Mesendoderm (in vitro differentiated cells): Measurements from ENCODE around the gene SLC25A42.

Experiments
- DNase-seq: peaks from one replicate; pipeline ENCODE4 v3.0.0; 2013
- H2AK5ac ChIP-seq: 2 replicates; pipeline ENCODE4 v1.6.1; 2013; ENCODE audit warnings: low read length, inconsistent platforms
- H2BK120ac ChIP-seq: 2 replicates; pipeline ENCODE4 v1.6.1; 2013; ENCODE audit warnings: low read depth, mild to moderate bottlenecking, low read length, moderate library complexity, mixed read lengths
- H2BK15ac ChIP-seq: replicated peaks from 2 replicates; pipeline ENCODE4 v1.6.1; 2013; ENCODE audit warnings: low read depth, mild to moderate bottlenecking, moderate library complexity
- H2BK5ac ChIP-seq: 2 replicates; pipeline ENCODE4 v1.6.1; 2013; ENCODE audit warnings: low read length, inconsistent platforms
- H3K18ac ChIP-seq: 2 replicates; pipeline ENCODE4 v1.6.1; 2013; ENCODE audit warnings: mild to moderate bottlenecking, low read length, mixed read lengths
- H3K23ac ChIP-seq: one replicate; pipeline ENCODE4 v1.6.1; 2013; ENCODE audit warnings: low read length
- H3K27ac ChIP-seq: 2 replicates; pipeline ENCODE4 v1.5.1; 2013; ENCODE audit warnings: low read depth, mild to moderate bottlenecking, inconsistent platforms, low read length, moderate library complexity
- H3K27me3 ChIP-seq: 2 replicates; pipeline ENCODE4 v1.6.1; 2013; ENCODE audit warnings: low read length, control low read depth, mild to moderate bottlenecking, inconsistent platforms; ENCODE audit not compliant: insufficient read depth, poor library complexity
- H3K36me3 ChIP-seq: 2 replicates; pipeline ENCODE4 v1.6.1; 2013; ENCODE audit warnings: low read length, inconsistent platforms; ENCODE audit not compliant: control insufficient read depth, insufficient read depth
- H3K4ac ChIP-seq: one replicate; pipeline ENCODE4 v1.6.1; 2013; ENCODE audit warnings: low read depth, mild to moderate bottlenecking, low read length, moderate library complexity
- H3K4me1 ChIP-seq: 2 replicates; pipeline ENCODE4 v1.6.1; 2013; ENCODE audit warnings: low read depth, low read length, inconsistent platforms; ENCODE audit not compliant: control insufficient read depth
- H3K4me2 ChIP-seq: 2 replicates; pipeline ENCODE4 v1.6.1; 2013; ENCODE audit warnings: low read length
- H3K4me3 ChIP-seq: 2 replicates; pipeline ENCODE4 v1.5.1; 2013; ENCODE audit warnings: mild to moderate bottlenecking, low read length
- H3K56ac ChIP-seq: one replicate; pipeline ENCODE4 v1.6.1; 2013; ENCODE audit warnings: low read length
- H3K79me1 ChIP-seq: 2 replicates; pipeline ENCODE4 v1.6.1; 2013; ENCODE audit warnings: low read length, inconsistent platforms
- H3K79me2 ChIP-seq: 2 replicates; pipeline ENCODE4 v1.6.1; 2013; ENCODE audit warnings: mild to moderate bottlenecking, low read length; ENCODE audit not compliant: control insufficient read depth, insufficient read depth
- H3K9ac ChIP-seq: 2 replicates; pipeline ENCODE4 v1.6.1; 2013; ENCODE audit warnings: low read length, inconsistent platforms
- H4K5ac ChIP-seq: one replicate; pipeline ENCODE4 v1.6.1; 2013; ENCODE audit warnings: low read length
- H4K8ac ChIP-seq: one replicate; pipeline ENCODE4 v1.6.1; 2013; ENCODE audit warnings: low read depth, mild to moderate bottlenecking, control low read depth, low read length, moderate library complexity
- whole genome bisulfite sequencing: extraction: QIAGEN DNeasy Blood & Tissue Kit; methylation state at CpG from one replicate; pipeline ENCODE4 v1.1.7; 2013; ENCODE audit warnings: low lambda C conversion rate, missing lambda C conversion rate; ENCODE audit not compliant: insufficient coverage; ENCODE audit errors: extremely low coverage; 5-methylcytosine and 5-hydroxymethylcytosine counted together

Gene SLC25A42

DNA sequence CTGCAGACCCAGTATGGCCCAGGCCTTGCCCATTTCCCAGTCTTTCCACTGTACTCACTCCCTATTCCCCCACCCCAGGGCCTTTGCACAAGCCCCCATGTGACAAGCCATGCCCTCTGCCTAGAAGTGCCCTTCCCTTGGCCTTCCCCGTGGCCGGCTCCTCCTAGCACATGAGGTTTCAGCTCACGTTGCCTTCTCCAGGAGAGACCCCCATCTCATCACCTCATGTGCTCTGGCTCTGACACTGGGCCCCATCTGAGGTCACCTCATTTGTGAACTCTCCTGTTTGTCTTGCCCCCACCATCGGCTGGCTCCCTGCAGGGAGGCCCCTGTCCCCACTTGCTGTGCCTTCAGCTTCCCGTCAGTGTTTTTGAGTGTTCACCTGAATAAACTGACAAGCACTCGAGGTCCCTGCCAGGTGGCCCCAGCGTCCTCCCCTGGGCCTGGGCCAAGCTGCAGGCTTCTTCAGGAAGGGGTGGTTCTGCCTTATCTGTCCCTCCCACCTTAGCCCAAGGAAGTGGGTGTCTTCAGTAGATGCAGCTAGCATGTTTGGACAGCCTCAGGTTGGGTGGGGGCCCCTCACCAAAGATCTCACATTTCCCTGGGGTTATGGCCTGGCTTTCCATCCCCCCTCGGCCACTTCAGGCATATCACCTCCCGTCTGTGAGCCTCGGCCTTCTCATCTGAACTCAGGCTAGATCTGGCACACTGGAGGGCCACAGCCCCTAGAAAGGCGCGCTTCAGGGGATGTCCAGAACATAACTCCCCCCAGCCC is 3.8 kb upstream of the SLC25A42 start:
- no peak overlapping the region for H3K4me3 ChIP-seq
- H3K79me2 ChIP-seq: no peaks in the 10 kb centered on the region
- H4K8ac ChIP-seq: no peak overlapping the region
- H3K4me1 ChIP-seq: peaks cover 2% of the 10 kb centered on the region
- no peak overlapping the region for H3K4ac ChIP-seq
- no peak overlapping the region for H3K23ac ChIP-seq
- no peak overlapping the region for H3K18ac ChIP-seq
- no peak overlapping the region for H4K5ac ChIP-seq
- no peaks in the 10 kb centered on the region for H3K27me3 ChIP-seq
- H3K4me2 ChIP-seq: no peak overlapping the region
- H3K56ac ChIP-seq: no peak overlapping the region
- DNase-seq: no peak
- peaks cover 9% of the 10 kb centered on the region for H3K36me3 ChIP-seq
- H3K79me1 ChIP-seq: no peaks in the 10 kb centered on the region
- no peak overlapping the region for H2BK15ac ChIP-seq
- H2BK120ac ChIP-seq: no peak overlapping the region
- H3K9ac ChIP-seq: no peak overlapping the region
- H3K27ac ChIP-seq: no peak overlapping the region
- no peak overlapping the region for H2BK5ac ChIP-seq
- WGBS: no CpG with 5 or more reads among the region's 12 CpGs
- H2AK5ac ChIP-seq: no peak overlapping the region

GRCh38 chr19:19061506-19061905 is 2.3 kb upstream of the SLC25A42 start:
- Histone ChIP-seq H3K4me3 (no peak overlapping the region), H2BK5ac (no peak overlapping the region), H3K27ac (no peak overlapping the region), H3K4me1 (peaks cover 2% of the 10 kb centered on the region), H3K56ac (no peak overlapping the region), H3K79me2 (no peaks in the 10 kb centered on the region), H3K9ac (no peak overlapping the region), H4K5ac (no peak overlapping the region), H3K79me1 (no peaks in the 10 kb centered on the region), H3K18ac (no peak overlapping the region), H3K4ac (no peak overlapping the region), H3K36me3 (peaks cover 2% of the 10 kb centered on the region), H2AK5ac (no peak overlapping the region), H2BK15ac (no peak overlapping the region), H3K23ac (no peak overlapping the region), H3K4me2 (no peak overlapping the region), H2BK120ac (no peak overlapping the region), H3K27me3 (no peaks in the 10 kb centered on the region), H4K8ac (no peak overlapping the region)
- WGBS: no CpG with 5 or more reads among the region's 8 CpGs
- DNase-seq: no peak

GRCh38 chr19:19062454-19063182 is 1.2 kb upstream of the SLC25A42 start:
- Histone ChIP-seq H3K4me3 (no peak overlapping the region), H3K18ac (no peak overlapping the region), H2AK5ac (no peak overlapping the region), H3K27me3 (no peaks in the 10 kb centered on the region), H4K8ac (no peak overlapping the region), H3K23ac (no peak overlapping the region), H2BK120ac (no peak overlapping the region), H3K79me2 (no peaks in the 10 kb centered on the region), H2BK15ac (no peak overlapping the region), H3K36me3 (peaks cover 2% of the 10 kb centered on the region), H4K5ac (no peak overlapping the region), H3K4me1 (peaks cover 2% of the 10 kb centered on the region), H2BK5ac (no peak overlapping the region), H3K27ac (no peak overlapping the region), H3K9ac (peak overlapping the region; percentile 68), H3K4ac (no peak overlapping the region), H3K56ac (peak overlapping the region; percentile 76), H3K4me2 (peak overlapping the region; percentile 37), H3K79me1 (no peaks in the 10 kb centered on the region)
- no CpG with 5 or more reads among the region's 4 CpGs for WGBS
- peak; percentile 62 for DNase-seq

DNA sequence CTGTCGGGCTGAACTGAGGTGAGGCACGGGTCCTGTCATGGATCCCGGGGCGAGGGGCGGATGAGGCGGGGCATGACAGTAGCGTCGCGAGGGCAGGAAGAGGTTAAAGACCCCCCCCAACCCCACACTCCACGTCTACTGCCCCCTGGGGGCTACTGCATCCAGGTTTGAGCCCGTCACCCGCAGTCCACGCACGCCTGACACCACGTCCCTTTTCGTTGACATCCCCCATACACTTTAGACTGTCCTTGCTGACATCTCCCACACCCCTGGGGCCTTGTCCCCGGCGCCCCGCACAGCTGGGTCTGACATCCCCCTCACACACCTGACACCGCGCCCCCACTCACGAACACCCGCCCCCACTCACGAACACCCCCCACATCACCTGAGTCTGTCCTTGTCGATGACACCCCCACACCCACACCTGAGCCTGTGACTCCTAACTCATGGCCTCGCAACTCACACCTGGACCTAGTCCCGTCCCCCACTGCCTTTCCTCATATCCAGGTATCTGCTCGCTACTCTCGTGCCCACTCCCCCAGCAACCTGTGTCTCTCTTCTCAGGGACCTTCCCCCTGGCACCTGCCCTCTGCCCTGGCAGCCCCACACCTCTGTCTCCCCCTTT is 416 bp downstream of the SLC25A42 start:
- Histone ChIP-seq H3K36me3 (peaks cover 2% of the 10 kb centered on the region), H3K79me1 (no peaks in the 10 kb centered on the region), H2BK5ac (no peak overlapping the region), H3K4me2 (peak overlapping the region; percentile 49), H3K27me3 (no peaks in the 10 kb centered on the region), H3K79me2 (no peaks in the 10 kb centered on the region), H3K4me1 (peaks cover 2% of the 10 kb centered on the region), H4K5ac (no peak overlapping the region), H2AK5ac (no peak overlapping the region), H3K18ac (no peak overlapping the region), H3K4ac (no peak overlapping the region), H3K23ac (no peak overlapping the region), H3K4me3 (peak overlapping the region; percentile 5), H3K56ac (peak overlapping the region; percentile 69), H4K8ac (no peak overlapping the region), H3K27ac (no peak overlapping the region), H2BK120ac (no peak overlapping the region), H3K9ac (peak overlapping the region; percentile 35), H2BK15ac (no peak overlapping the region)
- no CpG with 5 or more reads among the region's 29 CpGs for WGBS
- no peak for DNase-seq

GRCh38 chr19:19064811-19065745 is 1.3 kb downstream of the SLC25A42 start:
- DNase-seq: no peak
- Histone ChIP-seq H2BK5ac (no peak overlapping the region), H3K4me1 (peaks cover 2% of the 10 kb centered on the region), H3K56ac (no peak overlapping the region), H3K79me2 (no peaks in the 10 kb centered on the region), H2BK15ac (no peak overlapping the region), H3K27me3 (no peaks in the 10 kb centered on the region), H2AK5ac (no peak overlapping the region), H3K4me3 (no peak overlapping the region), H3K27ac (no peak overlapping the region), H3K36me3 (no peaks in the 10 kb centered on the region), H3K9ac (no peak overlapping the region), H3K4me2 (no peak overlapping the region), H3K18ac (no peak overlapping the region), H3K79me1 (no peaks in the 10 kb centered on the region), H4K8ac (no peak overlapping the region), H4K5ac (no peak overlapping the region), H3K23ac (no peak overlapping the region), H2BK120ac (no peak overlapping the region), H3K4ac (no peak overlapping the region)
- WGBS: no CpG with 5 or more reads among the region's 25 CpGs
